ENCODE results near the gene CCL15.
"Not testable (repeated sequence)": the region's sequence is repeated elsewhere in the genome, so short reads cannot be mapped to it uniquely, and the experiment has no call there.

Gene CCL15, protein sequence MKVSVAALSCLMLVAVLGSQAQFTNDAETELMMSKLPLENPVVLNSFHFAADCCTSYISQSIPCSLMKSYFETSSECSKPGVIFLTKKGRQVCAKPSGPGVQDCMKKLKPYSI

DNA sequence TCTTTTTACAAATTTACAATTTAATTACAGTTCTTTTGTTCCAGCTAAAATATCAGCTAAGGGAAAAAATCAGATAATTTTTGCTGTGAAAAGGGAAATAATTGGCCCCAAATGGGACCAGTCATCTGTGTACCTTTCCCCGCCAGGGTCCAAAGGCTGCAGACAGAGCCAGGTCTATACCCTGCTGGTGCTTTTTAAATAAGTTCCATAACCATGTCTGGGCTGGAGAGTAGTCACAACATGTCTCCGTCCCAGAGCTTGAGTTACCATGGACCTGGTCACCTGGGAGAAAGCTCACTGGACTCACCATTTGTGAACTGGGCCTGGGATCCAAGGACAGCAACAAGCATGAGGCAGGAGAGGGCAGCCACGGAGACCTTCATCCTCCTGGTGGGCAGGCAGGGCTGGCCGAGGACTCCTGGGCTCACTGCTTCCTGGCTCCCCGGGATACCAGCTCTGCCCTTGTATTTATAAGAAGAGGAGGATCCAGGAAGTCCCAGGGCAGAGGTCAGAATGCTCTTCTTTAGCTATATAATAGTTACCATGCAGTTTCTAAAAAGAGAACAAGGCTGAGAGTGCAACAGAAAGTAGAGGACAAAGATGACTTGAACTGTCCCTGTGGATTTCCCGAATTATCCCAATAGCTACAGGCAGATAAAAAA lies at the start of gene CCL15:
Gene CCL15 (minus strand): TSS at position 444 of the 662 bp plus-strand sequence. CDS start 61 bp downstream, at position 383.
- no peak for DNase-seq (ENCODE audit: low spot score)

DNA sequence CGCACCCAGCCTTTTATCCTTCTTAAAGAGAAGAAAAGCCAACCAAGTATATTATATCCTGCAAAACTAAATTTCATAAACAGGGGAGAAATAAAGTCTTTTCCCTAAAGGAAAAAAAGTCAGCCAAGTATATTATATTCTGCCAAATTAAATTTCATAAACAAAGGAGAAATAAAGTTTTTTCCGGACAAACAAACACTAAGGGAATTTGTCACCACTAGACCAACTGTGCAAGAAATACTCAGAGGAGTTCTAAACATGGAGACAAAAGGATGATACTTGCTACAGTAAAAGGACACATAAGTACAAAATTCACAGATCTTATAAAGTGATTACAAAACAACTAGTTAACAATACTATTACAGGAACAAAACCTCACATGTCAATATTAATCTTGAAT lies 48.3 kb upstream of the CCL15 start:
- no peak for DNase-seq (ENCODE audit: low spot score)

GRCh38 chr17:36048066-36048465 lies 46.7 kb upstream of the CCL15 start:
- no peak for DNase-seq (ENCODE audit: low spot score)

DNA sequence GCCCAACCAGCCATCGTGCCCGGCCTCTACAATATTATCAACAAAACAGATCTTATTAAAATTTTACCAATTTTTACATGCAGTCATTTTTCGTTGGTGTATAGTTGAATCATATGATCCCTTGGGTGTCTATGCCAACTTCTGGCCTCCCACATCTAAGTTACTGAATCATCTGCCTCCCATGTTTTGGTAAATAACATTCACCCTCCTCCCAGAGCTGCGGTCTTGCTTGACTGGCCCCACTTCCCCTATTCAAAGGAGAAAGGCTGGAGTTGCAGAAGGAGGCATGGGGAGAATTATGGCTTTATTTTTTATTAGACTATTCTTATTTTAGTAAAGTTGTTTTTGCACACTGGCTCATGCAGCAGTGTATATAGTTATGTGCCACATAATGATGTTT lies 34.9 kb upstream of the CCL15 start:
- DNase-seq (ENCODE audit: low spot score), result no peak

DNA sequence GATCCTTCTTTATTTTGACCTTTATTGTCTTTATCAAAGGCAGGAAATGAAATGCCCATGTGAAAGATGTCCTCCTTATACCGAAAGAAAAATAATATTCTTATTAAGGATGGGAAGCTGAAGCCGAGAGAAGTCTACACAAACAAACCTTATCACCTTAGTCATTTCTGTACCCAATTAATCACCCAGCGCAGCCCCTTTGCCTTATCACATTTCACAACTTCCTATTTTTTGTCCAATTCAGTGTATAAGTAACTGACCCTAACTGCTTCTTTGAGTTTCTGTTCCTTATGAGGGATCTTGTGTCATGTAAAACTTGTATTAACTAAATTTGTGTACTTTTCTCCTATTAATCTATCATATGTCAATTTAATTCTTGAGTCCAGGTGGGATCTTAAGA lies 32.8 kb upstream of the CCL15 start:
- DNase-seq (ENCODE audit: low spot score), result no peak

GRCh38 chr17:36030956-36031355 lies 29.6 kb upstream of the CCL15 start:
- no peak for DNase-seq (ENCODE audit: low spot score)

GRCh38 chr17:36027761-36028160 lies 26.4 kb upstream of the CCL15 start:
- DNase-seq (ENCODE audit: low spot score), result no peak

- DNase-seq (ENCODE audit: low spot score), result no peak
Measured at GRCh38 chr17:36024106-36024869, 22.9 kb upstream of the CCL15 start.

- no peak for DNase-seq (ENCODE audit: low spot score)
Measured at GRCh38 chr17:36019423-36019822, 18.1 kb upstream of the CCL15 start.

DNA sequence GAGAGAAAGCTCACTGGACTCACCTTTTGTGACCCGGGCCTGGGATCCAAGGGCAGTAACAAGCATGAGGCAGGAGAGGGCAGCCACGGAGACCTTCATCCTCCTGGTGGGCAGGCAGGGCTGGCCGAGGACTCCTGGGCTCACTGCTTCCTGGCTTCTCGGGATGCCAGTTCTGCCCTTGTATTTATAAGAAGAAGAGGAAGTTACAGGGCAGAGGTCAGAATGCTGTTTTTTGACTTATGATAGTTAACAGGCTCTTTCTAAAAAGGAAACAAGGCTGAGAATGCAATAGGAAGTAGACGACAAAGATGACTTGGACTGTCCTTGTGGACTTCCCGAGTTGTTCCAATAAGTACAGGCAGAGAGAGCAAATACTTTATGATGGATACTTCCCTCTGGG lies 16.4 kb upstream of the CCL15 start, which contains the start of gene CCL23:
Gene CCL23 (minus strand): TSS at position 174 of the 400 bp plus-strand sequence. CDS start 75 bp downstream, at position 99.
- DNase-seq (ENCODE audit: low spot score), result no peak

GRCh38 chr17:36016555-36016954 lies 15.2 kb upstream of the CCL15 start:
- no peak for DNase-seq (ENCODE audit: low spot score)

GRCh38 chr17:36015895-36016294 lies 14.5 kb upstream of the CCL15 start:
- DNase-seq (ENCODE audit: low spot score), result not testable (repeated sequence)

- DNase-seq (ENCODE audit: low spot score), result no peak
Measured at GRCh38 chr17:36014946-36015345, 13.6 kb upstream of the CCL15 start.

GRCh38 chr17:36011201-36011600 lies 9.8 kb upstream of the CCL15 start:
- DNase-seq (ENCODE audit: low spot score), result no peak

GRCh38 chr17:36008998-36009665 lies 7.8 kb upstream of the CCL15 start:
- no peak for DNase-seq (ENCODE audit: low spot score)

- no peak for DNase-seq (ENCODE audit: low spot score)
Measured at GRCh38 chr17:36004594-36005108, 3.3 kb upstream of the CCL15 start.

DNA sequence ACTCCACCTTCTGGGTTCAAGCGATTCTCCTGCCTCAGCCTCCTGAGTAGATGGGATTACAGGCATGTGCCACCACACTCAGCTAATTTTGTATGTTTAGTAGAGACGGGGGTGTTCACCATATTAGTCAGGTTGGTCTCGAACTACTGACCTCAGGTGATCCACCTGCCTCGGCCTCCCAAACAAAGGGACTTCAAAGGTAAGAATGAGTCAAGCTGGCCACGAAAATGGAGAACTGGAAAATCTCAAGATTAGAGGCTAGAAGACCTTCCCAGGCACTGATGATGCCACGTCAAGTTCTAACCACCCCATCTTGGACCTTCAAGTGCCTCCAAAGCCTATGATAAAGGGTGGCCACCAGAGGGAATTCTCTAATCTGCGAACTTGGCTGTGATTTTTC lies 1.3 kb upstream of the CCL15 start:
- DNase-seq (ENCODE audit: low spot score), result no peak

- no peak for DNase-seq (ENCODE audit: low spot score)
Measured at GRCh38 chr17:36001862-36002603, 680 bp upstream of the CCL15 start.

DNA sequence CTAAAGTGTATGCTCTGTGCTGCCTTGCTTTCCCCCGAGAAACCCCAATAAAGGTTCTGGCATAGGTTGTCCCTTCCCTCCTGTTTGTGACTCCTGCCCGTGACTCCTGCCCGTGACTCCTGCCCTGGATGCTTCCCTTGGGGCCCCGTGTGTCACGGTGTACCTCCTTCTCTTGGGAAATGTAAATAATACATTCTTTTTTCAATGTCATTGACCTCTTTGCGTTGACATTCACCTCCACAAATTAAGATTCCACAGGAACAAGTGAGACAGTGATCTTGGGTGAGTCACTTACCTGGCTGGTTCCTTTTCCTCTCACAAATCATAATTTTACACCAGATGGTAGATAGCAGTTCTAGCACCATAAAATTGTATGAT lies 632 bp downstream of the CCL15 start:
- DNase-seq (ENCODE audit: low spot score), result no peak

GRCh38 chr17:35998756-35999155 lies 2.6 kb downstream of the CCL15 start:
- DNase-seq (ENCODE audit: low spot score), result no peak

GRCh38 chr17:35998018-35998545 lies 3.3 kb downstream of the CCL15 start:
- no peak for DNase-seq (ENCODE audit: low spot score)

GRCh38 chr17:35995346-35995745 lies 6.0 kb downstream of the CCL15 start:
- DNase-seq (ENCODE audit: low spot score), result not testable (repeated sequence)
